ENCODE results near the gene ZBTB37. TPM values are rescaled to one million over a fixed set of nuclear protein-coding genes. Genes with fewer than 3 reads are reported as not detected.

ZBTB37 gene
- total and polyA plus RNA-seq, 9 donors: 2.3 to 20.0 (median 14.7) TPM

- Histone ChIP-seq H3K27ac (peak within 1 kb of the TSS; percentile 77 to 84), H3K9me3 (no peaks in the 10 kb centered on the region), H3K4me3 (peak within 1 kb of the TSS; percentile 65), H3K36me3 (no peaks in the 10 kb centered on the region), H3K4me1 (ENCODE audit: insufficient read depth) (peaks cover 2% of the 10 kb centered on the region), H3K27me3 (no peaks in the 10 kb centered on the region)
- 0 to 1% (median 0%) methylated on average over 55 of the region's 55 CpGs for WGBS, 3 donors
- DNase-seq: peak; percentile 95 to 98 (median 97)
- intact Hi-C loops (cut with DNase I): loop anchor here (5.0 to 10.0 kb wide), 4 partner anchors 347 to 410 kb away; partner anchors contain the start of gene PRDX6 (in 1 of the 4)
- TF ChIP-seq EP300 (IDR thresholded peaks at IDR 0.05) (no peak), CTCF (IDR thresholded peaks at IDR 0.05) (no peak), POLR2A (IDR thresholded peaks at IDR 0.05) (no peak)
These were observed 43.7 kb upstream of the ZBTB37 start, which contains the start of the genes CENPL and DARS2 for GRCh38 chr1:173824315-173825081. TSS of gene CENPL (minus strand) at chr1:173824883. CDS start at chr1:173811299, 13,584 bp downstream. TSS of gene DARS2 (plus strand) at chr1:173824673. CDS start at chr1:173825230, 557 bp downstream.

- Histone ChIP-seq H3K4me3 (no peak overlapping the region), H3K4me1 (ENCODE audit: insufficient read depth) (peaks cover 2% of the 10 kb centered on the region), H3K27me3 (no peaks in the 10 kb centered on the region), H3K36me3 (no peaks in the 10 kb centered on the region), H3K9me3 (no peaks in the 10 kb centered on the region), H3K27ac (no peak overlapping the region)
- 84 to 94% (median 94%) methylated on average over 2 of the region's 2 CpGs for WGBS, 3 donors
- intact Hi-C loops (cut with DNase I): loop anchor here (5.0 to 10.0 kb wide), 3 partner anchors 403 to 413 kb away; no protein-coding TSS in a partner anchor
- TF ChIP-seq POLR2A (IDR thresholded peaks at IDR 0.05) (no peak), CTCF (IDR thresholded peaks at IDR 0.05) (no peak), EP300 (IDR thresholded peaks at IDR 0.05) (no peak)
- DNase-seq: no peak
These were observed 40.6 kb upstream of the ZBTB37 start for GRCh38 chr1:173827611-173828010.

GRCh38 chr1:173832748-173833147 is 35.4 kb upstream of the ZBTB37 start:
- Histone ChIP-seq H3K27ac (no peak overlapping the region), H3K36me3 (no peaks in the 10 kb centered on the region)
- TF ChIP-seq CTCF (IDR thresholded peaks at IDR 0.05) (no peak), EP300 (IDR thresholded peaks at IDR 0.05) (no peak), POLR2A (IDR thresholded peaks at IDR 0.05) (no peak)

GRCh38 chr1:173852105-173852504 is 16.1 kb upstream of the ZBTB37 start:
- TF ChIP-seq CTCF (IDR thresholded peaks at IDR 0.05) (no peak), POLR2A (IDR thresholded peaks at IDR 0.05) (no peak), EP300 (IDR thresholded peaks at IDR 0.05) (no peak)
- H3K27ac ChIP-seq: no peak overlapping the region
- H3K9me3 ChIP-seq: no peaks in the 10 kb centered on the region
- intact Hi-C loops (cut with DNase I): no loop called here
- H3K27me3 ChIP-seq: no peaks in the 10 kb centered on the region
- no peaks in the 10 kb centered on the region for H3K4me1 ChIP-seq (ENCODE audit: insufficient read depth)
- no peak for DNase-seq
- no peaks in the 10 kb centered on the region for H3K36me3 ChIP-seq
- 81 to 86% (median 84%) methylated on average over 4 of the region's 4 CpGs for WGBS, 3 donors
- no peak overlapping the region for H3K4me3 ChIP-seq

More at GRCh38 chr1:173832748-173833147, 35.4 kb upstream of the ZBTB37 start:
- Histone ChIP-seq H3K9me3 (no peaks in the 10 kb centered on the region), H3K4me3 (no peak overlapping the region), H3K4me1 (ENCODE audit: insufficient read depth) (no peaks in the 10 kb centered on the region), H3K27me3 (no peaks in the 10 kb centered on the region)
- intact Hi-C loops (cut with DNase I): no loop called here
- DNase-seq: no peak
- 96 to 100% (median 100%) methylated on average over 1 of the region's 1 CpG for WGBS, 3 donors
